NCI-H2171 (cell line): ENCODE measurements around the gene SESN2.

Experiments used
- DNase-seq: peaks from one replicate; lab custom pipeline; 2025; lab: John Stamatoyannopoulos, UW

SESN2 gene, protein sequence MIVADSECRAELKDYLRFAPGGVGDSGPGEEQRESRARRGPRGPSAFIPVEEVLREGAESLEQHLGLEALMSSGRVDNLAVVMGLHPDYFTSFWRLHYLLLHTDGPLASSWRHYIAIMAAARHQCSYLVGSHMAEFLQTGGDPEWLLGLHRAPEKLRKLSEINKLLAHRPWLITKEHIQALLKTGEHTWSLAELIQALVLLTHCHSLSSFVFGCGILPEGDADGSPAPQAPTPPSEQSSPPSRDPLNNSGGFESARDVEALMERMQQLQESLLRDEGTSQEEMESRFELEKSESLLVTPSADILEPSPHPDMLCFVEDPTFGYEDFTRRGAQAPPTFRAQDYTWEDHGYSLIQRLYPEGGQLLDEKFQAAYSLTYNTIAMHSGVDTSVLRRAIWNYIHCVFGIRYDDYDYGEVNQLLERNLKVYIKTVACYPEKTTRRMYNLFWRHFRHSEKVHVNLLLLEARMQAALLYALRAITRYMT

GRCh38 chr1:28259252-28259933 is at the start of gene SESN2:
TSS of gene SESN2 (plus strand) at chr1:28259518. CDS start at chr1:28259848, 330 bp downstream.
- DNase-seq = peak; percentile 97

DNA sequence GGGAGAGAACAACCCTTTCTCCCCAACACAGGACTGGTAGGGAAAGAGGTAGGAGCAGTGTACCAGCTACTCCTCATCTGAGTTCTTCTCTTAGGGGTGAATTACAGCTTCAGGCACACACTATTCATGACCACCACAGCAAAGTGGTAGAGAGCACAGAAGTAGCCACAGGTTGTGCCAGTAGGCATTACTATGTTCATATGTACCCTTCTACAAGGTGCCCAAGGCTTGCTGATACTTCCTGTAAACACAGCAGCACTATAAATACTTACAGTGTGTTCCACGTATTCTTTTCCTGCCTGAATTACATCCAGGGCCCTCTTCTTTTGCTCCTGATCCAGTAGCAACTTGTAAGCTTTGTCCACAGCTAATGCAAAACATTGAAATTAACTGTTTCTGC is 49.6 kb upstream of the SESN2 start:
- no peak for DNase-seq

- no peak for DNase-seq
Observed at GRCh38 chr1:28213315-28213714, 46.0 kb upstream of the SESN2 start.

GRCh38 chr1:28229089-28229488 is 30.2 kb upstream of the SESN2 start:
- no peak for DNase-seq

DNA sequence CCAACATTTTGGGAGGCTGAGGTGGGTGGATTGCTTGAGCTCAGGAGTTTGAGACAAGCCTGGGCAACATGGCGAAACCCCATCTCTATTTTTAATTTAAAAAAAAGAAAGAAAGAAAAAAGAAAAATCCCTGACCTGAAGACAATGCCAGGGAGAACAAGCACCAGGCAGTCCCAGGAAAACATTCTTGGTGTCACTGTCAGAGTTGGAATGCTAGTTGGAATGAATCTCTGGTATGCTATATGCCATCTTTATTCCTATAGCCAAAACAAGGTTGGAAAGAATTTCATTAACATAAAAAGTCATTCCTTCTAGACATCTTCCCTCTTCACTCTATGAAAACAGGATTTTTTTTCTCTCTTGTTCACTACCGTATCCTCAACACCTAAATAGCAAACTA is 29.3 kb upstream of the SESN2 start:
- no peak for DNase-seq

- peak; percentile 93 for DNase-seq
Observed at GRCh38 chr1:28232558-28233263, 26.6 kb upstream of the SESN2 start, which contains the start of gene DNAJC8. TSS of gene DNAJC8 (minus strand) at chr1:28233029. CDS start at chr1:28232998, 31 bp downstream.

- DNase-seq = no peak
Observed at GRCh38 chr1:28233264-28233606, 26.1 kb upstream of the SESN2 start.

DNA sequence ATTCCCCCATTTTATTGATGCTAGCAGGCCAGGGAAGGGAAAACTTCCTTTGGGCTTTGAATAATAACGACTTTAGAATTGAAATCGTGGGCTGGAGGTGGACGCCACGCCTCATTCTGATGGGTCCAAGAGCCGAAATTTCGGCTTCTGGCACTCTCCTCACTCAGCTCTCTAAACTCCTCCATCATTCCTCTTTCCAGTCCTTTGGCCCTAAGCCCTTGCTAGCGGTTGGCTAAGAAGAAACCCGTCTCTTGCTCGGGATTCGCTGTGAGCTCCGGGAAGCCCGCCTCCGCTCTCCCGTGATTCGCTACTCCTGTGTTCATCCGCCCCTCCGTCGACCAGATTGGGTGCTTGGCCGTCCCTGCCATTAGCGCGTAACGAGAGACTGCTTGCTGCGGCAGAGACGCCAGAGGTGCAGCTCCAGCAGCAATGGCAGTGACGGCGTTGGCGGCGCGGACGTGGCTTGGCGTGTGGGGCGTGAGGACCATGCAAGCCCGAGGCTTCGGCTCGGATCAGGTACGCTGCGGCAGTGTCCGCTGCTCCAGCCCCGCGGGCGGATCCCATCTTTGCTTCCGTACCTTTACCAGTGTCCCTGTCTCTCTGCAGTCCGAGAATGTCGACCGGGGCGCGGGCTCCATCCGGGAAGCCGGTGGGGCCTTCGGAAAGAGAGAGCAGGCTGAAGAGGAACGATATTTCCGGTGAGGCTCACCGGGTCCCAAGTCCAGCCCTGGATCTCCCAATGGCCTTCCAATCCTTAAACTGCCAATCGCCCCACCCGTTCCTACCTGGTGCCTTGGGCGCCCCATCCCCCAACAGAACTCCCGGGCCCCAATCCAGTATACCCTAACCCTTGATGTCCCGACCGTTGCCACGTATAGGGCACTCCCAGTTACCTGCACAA is 23.3 kb upstream of the SESN2 start, which contains the start of gene ATP5IF1:
Gene ATP5IF1, plus strand, starts transcription at position 370 of the 901 bp plus-strand sequence. Its CDS starts 60 bp downstream, at position 430.
- DNase-seq = peak; percentile 94

GRCh38 chr1:28236656-28237322 is 22.5 kb upstream of the SESN2 start:
- DNase-seq = no peak

- DNase-seq = no peak
Observed at GRCh38 chr1:28239004-28239403, 20.3 kb upstream of the SESN2 start.

GRCh38 chr1:28240024-28240423 is 19.3 kb upstream of the SESN2 start:
- no peak for DNase-seq

- peak; percentile 7 for DNase-seq
Observed at GRCh38 chr1:28241638-28242241, 17.6 kb upstream of the SESN2 start.

DNA sequence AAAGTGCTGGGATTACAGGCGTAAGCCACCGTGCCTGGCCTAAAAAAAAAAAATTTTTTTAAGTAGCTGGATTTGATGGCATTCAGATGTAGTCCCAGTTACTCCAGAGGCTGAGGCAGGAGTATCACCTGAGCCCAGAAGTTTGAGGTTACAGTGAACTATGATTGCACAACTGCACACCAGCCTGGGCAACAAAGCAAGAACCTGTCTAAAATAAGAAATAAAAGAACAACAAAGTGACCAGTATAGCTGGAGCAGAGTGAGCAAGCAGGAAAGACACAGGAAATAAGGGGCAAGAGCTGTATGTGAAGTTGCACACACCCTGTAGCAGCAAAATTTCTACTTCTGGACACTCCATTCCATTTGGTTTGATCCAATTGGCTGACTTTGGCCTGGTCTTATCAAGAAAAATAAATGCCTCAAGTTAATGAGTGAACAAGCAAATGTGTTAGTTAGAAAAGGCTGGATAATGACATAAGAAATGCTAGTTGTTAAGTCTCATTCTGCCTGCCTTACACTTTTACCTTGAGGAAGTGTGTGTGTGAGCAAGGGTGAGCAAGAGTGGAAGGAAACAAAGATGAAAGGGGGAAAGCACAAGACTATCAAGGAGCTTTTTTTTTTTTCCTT is 15.5 kb upstream of the SESN2 start:
- no peak for DNase-seq

- DNase-seq = no peak
Observed at GRCh38 chr1:28244549-28245251, 14.6 kb upstream of the SESN2 start.

- DNase-seq = no peak
Observed at GRCh38 chr1:28246427-28246832, 12.9 kb upstream of the SESN2 start.

- DNase-seq = no peak
Observed at GRCh38 chr1:28247612-28248272, 11.6 kb upstream of the SESN2 start.

DNA sequence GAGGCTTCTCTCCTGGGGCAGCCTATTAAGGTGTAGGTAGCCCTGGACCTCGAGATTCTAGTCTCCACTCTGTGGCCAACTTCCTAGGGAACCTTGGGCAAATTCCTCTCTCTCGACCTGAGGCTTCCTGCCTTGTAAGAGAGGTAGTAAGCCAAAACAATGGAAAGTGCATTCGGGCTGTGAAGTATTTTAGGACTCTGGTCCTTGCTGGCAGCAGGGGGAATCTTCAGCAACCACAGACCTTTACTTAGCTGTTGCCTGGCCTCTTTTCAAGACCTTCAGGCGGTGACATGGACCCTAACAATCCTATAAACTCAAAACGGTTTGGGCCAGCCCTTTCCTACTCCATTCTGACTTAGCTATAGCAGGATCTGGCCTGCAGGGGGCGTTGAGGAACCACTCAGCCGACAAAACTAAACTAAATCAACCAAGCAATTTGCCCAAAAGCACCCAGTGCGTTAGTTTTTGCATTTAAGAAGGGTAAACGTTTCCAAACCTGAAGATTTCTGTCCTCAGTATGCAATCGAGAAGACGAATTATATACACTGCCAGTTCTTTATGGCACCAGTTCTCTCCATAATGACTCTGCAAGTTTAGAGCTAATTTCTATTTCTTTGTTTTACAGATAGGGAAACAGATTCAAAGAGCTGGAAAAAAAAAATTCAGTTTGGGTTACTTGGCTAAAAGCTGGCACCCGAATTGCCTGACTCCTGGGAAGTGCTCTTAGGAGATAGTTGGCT is 10.9 kb upstream of the SESN2 start:
- peak; percentile 65 for DNase-seq
